Left hindlimb (tissue), 1 donor: ENCODE results near the gene TSHR.
"Not testable (repeated sequence)": the region's sequence is repeated elsewhere in the genome, so short reads cannot be mapped to it uniquely, and the experiment has no call there.

Experiments
- DNase-seq: peaks from one replicate; pipeline ENCODE4 v3.0.0-alpha.2; 2018

Gene TSHR

DNA sequence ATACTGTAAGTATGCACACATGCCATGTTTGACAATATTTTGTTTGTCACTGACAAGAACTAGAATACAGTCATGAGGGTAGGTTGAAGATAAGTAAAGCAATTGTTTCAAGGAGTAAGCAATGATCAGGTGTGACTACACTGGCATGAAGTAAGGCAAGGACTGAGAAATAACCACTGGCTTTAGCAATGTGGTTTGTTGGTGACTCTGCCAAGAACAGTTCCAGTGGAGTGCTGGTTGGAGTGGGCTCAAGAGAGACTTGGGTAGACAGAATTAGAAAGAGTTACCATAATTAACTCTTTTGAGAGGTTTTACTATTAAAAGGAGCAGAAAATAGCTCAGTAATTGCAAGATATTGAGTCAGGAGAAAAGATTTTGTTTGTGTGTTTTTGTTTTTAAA lies 135.7 kb downstream of the TSHR start:
- DNase-seq = no peak

DNA sequence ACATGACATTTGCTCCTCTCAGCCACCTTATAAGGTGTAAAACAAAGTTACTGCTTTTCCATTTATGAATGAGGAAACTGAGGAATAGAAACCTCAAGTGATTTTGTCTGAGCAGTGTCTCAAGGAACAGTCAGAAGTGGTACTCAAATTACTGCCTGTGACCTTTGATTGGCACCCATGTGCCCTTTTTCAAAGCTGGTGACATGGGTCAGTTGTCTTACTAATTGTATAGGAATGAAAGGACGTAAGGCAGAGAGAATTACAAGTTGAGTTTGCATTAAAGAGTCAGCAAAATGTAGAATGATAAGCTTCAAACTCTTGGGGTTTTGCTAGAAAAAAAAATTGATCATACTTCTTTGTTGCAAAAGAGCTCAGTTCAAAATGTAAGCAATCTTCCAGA lies 136.2 kb downstream of the TSHR start:
- DNase-seq = no peak

DNA sequence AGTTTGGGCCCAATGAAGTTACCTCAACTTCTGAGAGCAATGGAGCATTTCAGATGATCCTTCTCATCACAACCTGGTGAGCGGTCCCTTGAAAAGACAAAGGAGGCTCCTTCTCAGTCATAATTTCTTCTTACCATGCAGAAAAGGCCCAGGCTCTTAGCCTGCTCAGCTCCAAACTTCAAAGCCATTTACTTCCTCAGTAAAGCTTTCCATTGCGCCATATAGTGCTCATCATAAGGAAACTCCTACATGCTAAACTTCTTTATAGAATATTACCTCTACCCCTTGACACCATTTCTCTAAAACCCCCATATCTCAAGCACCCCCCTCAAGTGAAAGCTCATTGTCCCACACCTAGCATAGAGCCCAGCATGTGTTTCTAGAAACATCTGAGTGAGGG lies 138.2 kb downstream of the TSHR start:
- DNase-seq = no peak

DNA sequence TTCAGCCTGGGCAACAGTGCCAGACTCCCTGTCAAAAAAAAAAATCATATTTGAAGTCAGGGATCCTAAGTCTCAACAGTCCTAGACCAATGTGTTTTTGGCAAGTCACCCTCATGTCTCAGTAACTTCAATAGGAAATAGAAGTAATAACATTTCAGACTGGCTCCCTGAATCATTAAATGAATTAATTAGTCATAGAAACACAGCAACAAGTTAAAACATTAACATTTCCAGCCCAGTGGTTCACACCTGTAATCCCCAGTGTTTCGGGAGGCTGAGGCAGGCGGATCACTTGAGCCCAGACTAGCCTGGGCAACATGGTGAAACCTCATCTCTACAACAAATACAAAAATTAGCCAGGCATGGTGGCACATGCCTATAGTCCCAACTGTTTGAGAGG lies 140.1 kb downstream of the TSHR start:
- no peak for DNase-seq

DNA sequence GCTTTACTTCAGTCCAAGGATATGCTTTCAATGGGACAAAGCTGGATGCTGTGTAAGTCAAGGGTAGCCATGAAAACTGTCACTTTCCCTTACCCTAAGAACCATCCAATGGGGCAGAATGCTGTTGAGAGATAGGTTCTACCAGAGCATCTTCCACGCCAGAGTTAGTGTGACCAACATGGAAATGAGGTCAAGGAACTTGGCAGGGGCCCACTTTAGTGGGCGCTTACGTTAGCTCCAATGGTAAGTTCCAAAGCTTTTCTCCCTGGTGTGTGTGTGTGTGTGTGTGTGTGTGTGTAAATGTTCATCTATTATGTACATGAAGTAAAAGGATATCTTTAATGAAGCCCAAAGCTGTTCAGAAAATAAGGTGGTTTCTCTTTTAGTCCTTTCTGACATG lies 141.2 kb downstream of the TSHR start:
- DNase-seq = no peak

DNA sequence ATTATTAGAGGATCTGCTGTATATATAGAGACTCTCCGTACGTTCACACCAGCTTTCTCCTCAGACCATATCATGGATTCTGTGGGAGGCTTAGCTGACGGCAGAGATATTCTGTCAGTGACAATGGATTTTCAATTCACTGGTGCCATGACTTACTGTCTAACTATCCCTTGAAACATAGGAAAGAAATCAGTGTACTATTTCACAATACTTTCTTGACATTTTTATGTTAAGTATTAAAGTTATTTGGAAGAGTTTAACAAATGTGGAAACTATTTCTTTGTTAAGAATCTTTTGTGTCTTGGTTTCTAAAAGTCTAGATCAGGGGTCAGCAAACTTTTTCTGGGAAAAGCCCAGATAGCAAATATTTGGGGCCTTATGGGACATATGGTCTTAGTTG lies 146.8 kb downstream of the TSHR start:
- no peak for DNase-seq

DNA sequence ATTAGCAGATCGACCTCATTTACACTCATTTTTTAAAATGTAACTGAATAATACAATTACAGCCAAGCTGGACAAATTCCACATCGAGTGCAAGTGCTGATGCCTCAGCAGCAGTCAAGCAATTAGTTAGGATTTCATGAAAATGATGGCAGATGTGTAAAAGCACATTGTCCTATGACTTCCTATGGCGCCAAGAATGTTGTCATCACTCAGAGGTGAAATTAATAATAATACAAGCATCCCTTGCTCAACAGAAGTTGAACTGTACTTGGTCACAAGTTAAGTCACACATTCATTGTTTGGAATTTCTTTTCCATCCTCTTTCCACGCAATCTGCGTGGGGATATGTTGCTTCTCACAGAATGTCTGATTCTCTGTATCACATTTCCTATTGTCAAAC lies 148.0 kb downstream of the TSHR start:
- no peak for DNase-seq

DNA sequence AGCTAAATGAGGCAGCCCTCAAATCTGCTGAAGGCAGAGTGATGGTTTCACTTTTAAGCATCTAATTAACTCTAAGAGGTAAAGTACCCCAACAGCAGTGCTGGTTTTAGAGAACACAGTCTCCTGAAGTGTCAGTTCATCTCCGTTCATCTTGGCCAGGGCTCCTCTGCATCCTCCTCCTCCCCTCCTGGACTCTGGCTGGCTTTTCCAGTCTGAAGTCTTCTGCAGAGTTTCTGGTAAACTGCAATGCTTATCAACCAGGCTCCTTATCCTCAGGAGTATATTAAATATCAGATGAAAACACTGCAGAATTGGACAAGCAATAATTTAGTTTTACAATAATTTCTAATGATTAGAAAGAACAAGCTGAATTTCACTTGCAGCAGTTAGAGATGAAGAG lies 150.0 kb downstream of the TSHR start:
- DNase-seq = no peak

DNA sequence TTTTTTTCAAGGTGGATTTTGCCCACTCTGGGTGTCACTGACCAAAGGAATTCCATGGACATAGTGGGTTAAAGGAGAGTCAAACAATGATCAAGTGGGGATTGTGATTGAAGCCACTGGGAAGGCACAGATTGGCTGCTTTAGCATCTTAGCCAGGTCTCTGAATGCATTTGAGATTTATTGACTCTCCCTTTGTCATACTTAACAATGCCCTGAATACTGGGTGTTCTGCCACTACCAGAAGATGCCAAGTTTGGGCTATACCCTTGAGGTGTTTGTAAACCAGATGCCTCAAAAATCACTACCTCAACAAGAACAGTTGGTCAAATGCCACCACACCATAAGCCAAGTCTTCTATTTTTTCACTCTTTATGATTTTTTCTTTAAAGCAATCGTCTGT lies 150.5 kb downstream of the TSHR start:
- DNase-seq = no peak

DNA sequence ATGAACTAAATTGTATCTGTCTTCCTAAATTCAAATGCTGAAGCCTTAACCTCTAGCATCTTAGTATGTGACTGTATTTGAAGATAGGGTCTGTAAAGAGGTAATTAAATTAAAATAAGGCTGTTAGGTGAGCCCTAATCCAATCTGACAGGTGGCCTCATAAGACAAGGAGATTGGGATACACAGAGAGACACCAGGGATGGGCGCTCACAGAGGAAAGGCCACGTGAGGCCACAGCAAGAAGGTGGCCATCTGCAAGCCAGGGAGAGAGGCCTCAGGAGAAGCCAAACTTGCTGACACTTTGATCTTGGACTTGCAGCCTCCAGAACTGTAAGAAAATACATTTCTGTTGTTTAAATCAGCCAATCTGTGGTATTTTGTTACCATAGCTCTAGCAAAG lies 154.8 kb downstream of the TSHR start:
- no peak for DNase-seq

DNA sequence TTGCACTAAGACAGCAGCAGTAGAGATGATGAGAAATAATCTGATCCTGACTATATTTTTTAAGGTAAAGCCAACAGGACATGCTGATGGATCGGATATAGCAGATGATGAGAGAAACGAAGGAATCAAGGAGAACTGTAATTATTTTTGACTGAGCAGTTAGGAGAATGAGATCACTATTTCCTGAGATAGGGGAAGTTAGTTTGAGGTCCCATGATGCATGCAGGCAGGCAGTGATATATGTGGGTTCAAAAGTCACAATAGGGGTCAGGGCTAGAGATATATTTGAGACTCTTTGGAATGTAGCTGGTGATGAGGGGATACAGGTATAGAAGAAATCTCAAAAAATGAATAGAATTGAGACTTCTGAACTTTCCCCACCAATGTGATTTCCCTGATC lies 157.8 kb downstream of the TSHR start:
- no peak for DNase-seq

DNA sequence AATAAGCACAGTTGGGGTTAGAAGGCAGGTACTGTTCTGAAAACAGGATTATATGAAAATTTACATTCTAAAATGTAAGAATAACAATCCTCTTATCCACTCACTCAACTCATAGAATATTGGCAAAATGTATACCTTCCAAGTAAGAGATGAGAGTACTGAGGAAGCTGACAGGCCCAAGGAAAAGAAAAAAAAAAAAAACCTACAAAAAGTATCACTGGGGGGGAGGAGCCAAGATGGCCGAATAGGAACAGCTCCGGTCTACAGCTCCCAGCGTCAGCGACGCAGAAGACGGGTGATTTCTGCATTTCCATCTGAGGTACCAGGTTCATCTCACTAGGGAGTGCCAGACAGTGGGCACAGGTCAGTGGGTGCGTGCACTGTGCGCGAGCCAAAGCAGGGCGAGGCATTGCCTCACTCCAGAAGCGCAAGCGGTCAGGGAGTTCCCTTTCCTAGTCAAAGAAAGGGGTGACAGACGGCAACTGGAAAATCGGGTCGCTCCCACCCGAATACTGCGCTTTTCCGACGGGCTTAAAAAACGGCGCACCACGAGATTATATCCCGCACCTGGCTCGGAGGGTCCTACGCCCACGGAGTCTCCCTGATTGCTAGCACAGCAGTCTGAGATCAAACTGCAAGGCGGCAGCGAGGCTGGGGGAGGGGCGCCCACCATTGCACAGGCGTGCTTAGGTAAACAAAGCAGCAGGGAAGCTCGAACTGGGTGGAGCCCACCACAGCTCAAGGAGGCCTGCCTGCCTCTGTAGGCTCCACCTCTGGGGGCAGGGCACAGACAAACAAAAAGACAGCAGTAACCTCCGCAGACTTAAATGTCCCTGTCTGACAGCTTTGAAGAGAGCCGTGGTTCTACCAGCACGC lies 158.8 kb downstream of the TSHR start:
- DNase-seq = not testable (repeated sequence)

DNA sequence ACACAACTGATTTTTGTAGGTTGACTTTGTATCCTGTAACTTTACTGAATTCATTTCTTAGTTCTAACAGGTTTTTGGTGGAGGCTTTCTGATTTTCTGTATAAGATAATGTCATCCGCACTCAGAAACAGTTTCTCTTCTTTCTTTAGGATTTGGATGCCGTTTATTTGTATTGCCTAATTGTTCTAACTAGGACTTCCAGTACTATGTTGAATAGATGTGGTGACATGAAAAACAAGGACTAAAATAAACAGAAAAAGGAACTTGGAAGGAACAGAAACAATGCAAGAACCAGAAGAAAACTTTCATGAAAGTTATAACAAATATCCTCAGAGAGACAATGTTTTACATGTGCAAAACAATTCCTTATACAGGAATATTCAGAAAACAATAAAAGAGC lies 165.1 kb downstream of the TSHR start:
- no peak for DNase-seq

DNA sequence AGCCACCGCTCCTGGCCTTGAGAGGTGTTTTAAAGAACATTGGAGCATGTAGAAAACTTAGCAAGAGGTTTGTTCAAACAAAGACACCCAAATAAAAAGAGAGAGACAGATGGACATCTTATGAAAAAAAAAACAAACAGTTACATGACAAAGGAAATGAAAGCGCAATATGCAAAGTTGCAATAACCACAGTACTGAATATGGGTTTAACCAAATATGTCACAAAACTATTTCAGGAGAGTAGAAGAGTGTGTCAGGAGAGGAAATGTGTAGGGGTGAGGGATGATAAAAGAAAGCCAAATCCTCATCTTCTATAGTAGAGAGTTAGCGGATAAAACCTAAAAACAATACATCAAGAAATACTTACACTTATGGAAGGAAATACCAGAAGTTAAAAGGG lies 166.9 kb downstream of the TSHR start:
- DNase-seq = no peak

DNA sequence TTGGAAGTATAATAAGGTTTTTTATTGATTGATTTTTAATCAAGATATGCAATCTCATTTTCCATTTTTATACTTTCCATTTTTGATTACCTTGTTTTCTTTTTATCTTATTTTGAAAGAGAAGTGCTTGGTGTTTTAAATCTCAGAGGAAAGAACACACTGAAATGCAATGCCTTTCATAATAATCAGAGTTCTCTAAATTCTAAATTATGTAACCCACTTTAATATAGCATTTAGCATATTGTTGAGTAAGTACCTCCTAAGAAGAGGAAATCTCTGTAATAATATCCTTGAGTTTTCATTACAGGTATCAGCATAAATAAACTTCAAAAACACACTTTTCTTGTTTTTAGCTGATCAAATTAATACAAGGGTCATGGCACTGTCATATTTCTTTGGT lies 168.4 kb downstream of the TSHR start:
- no peak for DNase-seq

DNA sequence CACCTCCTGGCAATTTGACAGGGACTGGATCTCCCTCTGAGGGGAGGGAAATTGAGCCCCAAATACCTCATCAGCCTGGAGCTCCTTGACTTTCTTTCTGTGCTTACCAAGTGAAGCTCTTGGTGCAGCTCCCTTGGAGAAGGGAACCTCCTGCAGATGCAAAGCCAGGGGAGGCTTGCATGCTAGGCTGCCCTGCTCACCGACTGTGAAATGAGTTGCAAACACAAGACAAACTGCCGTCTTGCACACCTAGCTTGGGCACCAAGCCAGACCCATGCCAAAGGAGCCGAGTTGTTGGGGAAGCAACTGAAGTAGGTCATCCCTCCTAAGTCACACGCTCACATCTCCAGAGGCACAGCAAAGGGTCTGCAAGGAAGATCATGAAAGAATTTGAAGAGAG lies 170.1 kb downstream of the TSHR start:
- DNase-seq = no peak

DNA sequence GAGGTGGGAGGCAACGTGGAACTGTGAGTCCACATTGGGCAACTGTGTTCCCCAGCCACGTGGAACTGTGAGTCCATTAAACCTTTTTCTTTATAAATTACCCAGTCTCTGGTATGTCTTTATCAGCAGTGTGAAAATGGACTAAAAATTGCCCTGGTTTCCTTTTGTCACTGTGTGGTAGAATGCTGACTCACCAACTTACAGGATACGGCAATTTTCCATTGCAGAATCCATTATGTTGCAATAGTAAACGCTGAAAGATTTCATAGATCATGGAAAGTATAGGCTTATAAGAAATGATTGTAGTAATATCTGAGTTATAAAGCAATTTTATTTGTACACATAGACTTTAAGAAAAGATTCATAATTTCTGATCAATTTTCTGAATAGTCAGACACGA lies 172.4 kb downstream of the TSHR start:
- DNase-seq = no peak

DNA sequence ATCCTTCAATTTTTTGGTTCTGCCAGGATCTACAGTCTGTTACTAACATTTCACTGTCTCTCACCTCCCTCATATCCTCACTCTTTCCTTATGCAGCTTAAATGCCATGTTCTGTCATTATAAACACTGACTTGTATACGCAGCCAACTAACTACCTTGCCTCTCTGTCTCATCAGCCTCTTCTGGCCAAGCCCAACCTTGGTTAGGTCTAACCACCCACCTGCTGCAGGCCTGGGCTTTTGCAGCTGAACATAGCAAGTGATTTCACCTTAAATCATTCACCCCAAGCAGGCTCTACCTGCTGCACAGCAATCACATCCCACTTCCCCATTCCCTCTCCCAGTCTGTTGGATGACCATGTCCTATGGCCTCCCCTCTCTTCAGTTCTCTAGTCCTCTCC lies 173.8 kb downstream of the TSHR start:
- DNase-seq = no peak

DNA sequence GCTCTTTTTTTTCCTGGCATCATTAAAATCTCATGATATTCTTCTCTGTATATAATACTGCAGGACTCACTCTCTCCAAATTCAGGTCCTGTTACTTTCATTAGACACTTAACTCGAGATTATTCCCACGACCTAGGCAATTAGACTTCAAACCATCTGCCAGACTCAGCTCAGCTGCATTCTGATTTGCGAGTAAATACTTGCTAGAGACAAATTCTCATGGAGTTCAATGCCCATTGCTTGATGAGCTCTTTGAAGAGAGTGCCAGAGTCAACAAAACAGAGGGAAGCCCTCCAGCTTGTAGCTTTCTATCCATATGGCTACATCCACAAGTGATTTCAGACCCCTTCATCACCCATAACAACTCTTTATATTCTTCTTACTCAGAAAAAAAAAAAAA lies 177.0 kb downstream of the TSHR start:
- no peak for DNase-seq

DNA sequence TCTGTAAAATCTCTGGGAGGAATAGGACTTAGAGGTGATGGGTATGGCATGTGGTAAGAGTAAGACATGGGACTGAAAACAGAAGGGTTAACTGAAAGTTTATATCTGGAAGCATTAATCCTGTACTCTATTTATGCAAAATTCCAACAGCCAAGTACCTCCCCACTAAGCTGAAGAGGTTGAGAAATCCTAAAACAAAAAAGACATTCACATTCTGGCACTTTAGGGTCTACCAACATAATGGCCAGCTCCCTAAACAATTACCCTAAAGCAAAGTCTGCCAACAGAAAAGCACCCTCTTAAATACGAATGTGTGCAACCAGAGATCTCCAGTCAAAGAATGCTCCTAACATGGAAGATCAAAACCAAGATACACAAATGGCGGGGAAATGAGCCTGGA lies 178.0 kb downstream of the TSHR start:
- no peak for DNase-seq

DNA sequence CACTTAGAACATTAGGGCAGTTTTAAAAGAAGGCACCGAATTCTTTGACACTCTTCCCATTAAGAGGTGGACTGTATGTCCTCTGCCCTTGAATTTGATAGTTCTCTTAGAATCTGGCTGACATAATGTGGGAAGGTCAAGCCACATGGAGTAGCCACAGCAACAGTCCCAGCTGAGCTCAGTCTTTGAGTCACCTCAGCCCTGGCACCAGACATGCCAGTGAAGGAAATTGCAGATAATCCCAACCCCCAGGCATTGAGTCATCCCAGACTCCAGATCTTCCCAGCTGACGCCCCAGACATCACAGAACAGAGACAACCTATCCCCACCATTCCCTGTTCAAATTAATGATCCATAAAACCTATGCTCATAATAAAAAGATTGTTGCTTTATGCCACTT lies 181.9 kb downstream of the TSHR start:
- DNase-seq = no peak

DNA sequence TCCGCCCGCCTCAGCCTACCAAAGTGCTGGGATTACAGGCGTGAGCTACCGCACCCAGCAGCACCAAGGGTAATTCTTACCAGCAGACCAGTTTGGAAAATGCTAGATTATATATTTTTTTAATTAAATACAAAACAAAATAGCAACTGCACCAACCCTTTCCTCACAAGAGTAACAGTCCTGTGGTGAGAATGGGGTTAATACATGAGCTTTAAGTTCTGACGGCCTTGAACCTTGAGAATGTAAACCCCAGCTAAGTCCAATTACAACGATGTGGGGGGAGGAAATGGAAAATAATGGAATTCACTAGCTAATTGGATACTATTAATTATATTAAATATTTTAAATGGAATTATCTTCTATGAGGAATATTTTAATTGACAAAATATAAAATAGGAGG lies 183.0 kb downstream of the TSHR start:
- DNase-seq = no peak

DNA sequence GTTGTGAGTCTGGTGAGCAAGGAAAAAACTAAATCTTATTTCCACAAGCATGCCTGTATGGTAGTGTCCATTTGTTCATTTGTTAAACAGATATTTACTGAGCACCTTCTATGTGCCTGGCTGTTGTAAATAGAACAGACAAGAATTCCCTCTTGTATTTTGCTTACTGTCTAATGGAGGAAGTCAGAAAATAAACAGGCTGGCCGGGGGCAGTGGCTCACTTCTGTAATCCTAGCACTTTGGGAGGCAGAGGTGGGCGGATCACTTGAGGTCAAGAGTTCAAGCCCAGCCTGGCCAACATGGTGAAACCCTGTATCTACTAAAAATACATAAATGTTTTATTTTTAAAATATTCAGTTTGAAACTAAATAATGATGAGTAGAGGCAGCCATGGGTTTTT lies 186.0 kb downstream of the TSHR start:
- no peak for DNase-seq

DNA sequence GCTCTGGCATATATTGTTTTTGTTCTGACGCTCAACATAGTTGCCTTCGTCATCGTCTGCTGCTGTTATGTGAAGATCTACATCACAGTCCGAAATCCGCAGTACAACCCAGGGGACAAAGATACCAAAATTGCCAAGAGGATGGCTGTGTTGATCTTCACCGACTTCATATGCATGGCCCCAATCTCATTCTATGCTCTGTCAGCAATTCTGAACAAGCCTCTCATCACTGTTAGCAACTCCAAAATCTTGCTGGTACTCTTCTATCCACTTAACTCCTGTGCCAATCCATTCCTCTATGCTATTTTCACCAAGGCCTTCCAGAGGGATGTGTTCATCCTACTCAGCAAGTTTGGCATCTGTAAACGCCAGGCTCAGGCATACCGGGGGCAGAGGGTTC lies 188.4 kb downstream of the TSHR start:
- no peak for DNase-seq

DNA sequence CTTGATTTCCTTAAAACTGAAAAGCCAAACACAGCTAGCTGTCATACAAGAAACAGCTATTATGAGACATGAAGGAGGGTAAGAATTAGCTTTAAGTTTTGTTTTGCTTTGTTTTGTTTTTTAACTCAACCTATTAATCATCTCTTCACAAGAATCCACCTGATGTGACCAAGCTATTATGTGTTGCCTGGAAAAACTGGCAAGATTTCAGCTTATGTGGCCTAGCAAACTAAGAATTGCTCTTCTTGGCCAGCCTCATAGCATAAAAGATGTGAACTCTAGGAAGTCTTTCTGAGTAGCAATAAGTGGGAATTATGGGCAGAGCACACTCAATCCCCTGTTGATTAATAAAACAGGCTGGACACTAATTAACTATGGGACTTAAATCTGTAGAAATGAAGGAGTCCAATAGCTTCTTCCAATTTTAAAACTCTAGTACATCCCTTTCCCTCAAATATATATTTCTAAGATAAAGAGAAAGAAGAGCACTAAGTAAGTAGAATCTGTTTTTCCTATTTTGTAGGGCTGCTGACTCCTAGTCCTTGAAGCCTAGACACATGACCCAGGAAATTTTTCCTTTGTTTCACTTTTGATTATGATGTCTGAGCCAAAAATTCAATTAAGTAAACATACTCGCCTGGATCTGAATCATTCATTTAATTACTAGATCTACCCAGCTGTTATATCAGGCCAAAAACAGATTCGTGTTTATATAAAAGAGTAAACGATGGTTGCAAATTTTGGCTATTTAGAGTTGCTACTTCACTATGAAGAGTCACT lies 189.6 kb downstream of the TSHR start:
- no peak for DNase-seq
